Cerebellar nuclear complex (tissue), 1 donor: ENCODE measurements around the gene PSD2.
"Not testable (repeated sequence)": the region's sequence is repeated elsewhere in the genome, so short reads cannot be mapped to it uniquely, and the experiment has no call there.

ENCODE experiments used
- DNase-seq, 2 experiments: peaks; one replicate each; lab custom pipeline; 2025; lab: John Stamatoyannopoulos, UW

PSD2 gene

GRCh38 chr5:139792218-139792617 lies 3.4 kb upstream of the PSD2 start:
- no peak for DNase-seq

- DNase-seq: not testable (repeated sequence)
Measured at GRCh38 chr5:139792655-139793054, 3.0 kb upstream of the PSD2 start.

GRCh38 chr5:139794067-139794846 lies 1.4 kb upstream of the PSD2 start:
- DNase-seq: no peak

- DNase-seq: no peak
Measured at GRCh38 chr5:139796061-139796806, 626 bp downstream of the PSD2 start.

- DNase-seq: no peak
Measured at GRCh38 chr5:139797335-139797734, 1.7 kb downstream of the PSD2 start.

GRCh38 chr5:139797856-139798510 lies 2.4 kb downstream of the PSD2 start:
- DNase-seq: no peak

- DNase-seq: no peak
Measured at GRCh38 chr5:139798883-139799282, 3.3 kb downstream of the PSD2 start.

GRCh38 chr5:139799359-139799758 lies 3.8 kb downstream of the PSD2 start:
- DNase-seq: no peak

GRCh38 chr5:139803978-139804377 lies 8.4 kb downstream of the PSD2 start:
- no peak for DNase-seq

- no peak for DNase-seq
Measured at GRCh38 chr5:139804800-139805397, 9.3 kb downstream of the PSD2 start.

GRCh38 chr5:139805545-139805944 lies 9.9 kb downstream of the PSD2 start:
- DNase-seq: no peak

GRCh38 chr5:139806111-139806510 lies 10.5 kb downstream of the PSD2 start:
- no peak for DNase-seq

- no peak for DNase-seq
Measured at GRCh38 chr5:139806726-139807646, 11.4 kb downstream of the PSD2 start.

GRCh38 chr5:139807647-139808030 lies 12.0 kb downstream of the PSD2 start:
- DNase-seq: no peak

GRCh38 chr5:139808481-139809330 lies 13.1 kb downstream of the PSD2 start:
- no peak for DNase-seq

GRCh38 chr5:139809331-139809810 lies 13.8 kb downstream of the PSD2 start:
- no peak for DNase-seq

GRCh38 chr5:139810341-139811273 lies 15.0 kb downstream of the PSD2 start:
- no peak for DNase-seq

GRCh38 chr5:139811274-139811607 lies 15.6 kb downstream of the PSD2 start:
- no peak for DNase-seq

- DNase-seq: no peak
Measured at GRCh38 chr5:139812323-139812722, 16.7 kb downstream of the PSD2 start.
